Activated CD8-positive, alpha-beta T cell treated with anti-CD3 and anti-CD28 coated beads for 36 hours (primary cell): ENCODE data around the gene PRKD2. TPM values are rescaled to one million over a fixed set of nuclear protein-coding genes. Genes with fewer than 3 reads are reported as not detected.

Source experiments
- ATAC-seq: fragments of 200-7000 bp; cut with Tn5 transposase; one replicate; pipeline ENCODE4 v1.10.0; 2021; ENCODE audit warnings: mild to moderate bottlenecking, moderate library complexity
- CTCF ChIA-PET: fragments of 350-600 bp; sonication (Branson Sonifier 250); formaldehyde crosslinking; loops from one replicate; lab custom pipeline; 2021; ENCODE audit warnings: antibody characterized with exemption; lab: Charles Lee
- POLR2A ChIA-PET: fragments of 350-600 bp; sonication (Branson Sonifier 250); formaldehyde crosslinking; loops from one replicate; lab custom pipeline; 2021; ENCODE audit warnings: antibody characterized with exemption; lab: Charles Lee
- DNase-seq: peaks from one replicate; pipeline ENCODE4 v3.0.0-alpha.2; 2020
- H3K27ac Mint-ChIP-seq: one replicate; pipeline ENCODE4 v1.8.0; 2021; ENCODE audit warnings: mild to moderate bottlenecking, mixed read lengths
- H3K27me3 Mint-ChIP-seq: one replicate; pipeline ENCODE4 v1.8.0; 2021; ENCODE audit warnings: mixed read lengths
- H3K36me3 Mint-ChIP-seq: one replicate; pipeline ENCODE4 v1.8.0; 2021; ENCODE audit warnings: low read depth, mixed read lengths
- H3K4me1 Mint-ChIP-seq: one replicate; pipeline ENCODE4 v1.8.0; 2021; ENCODE audit warnings: low read depth, mixed read lengths
- H3K4me3 Mint-ChIP-seq: one replicate; pipeline ENCODE4 v1.8.0; 2021; ENCODE audit warnings: mild to moderate bottlenecking, moderate library complexity, mixed read lengths
- H3K9me3 Mint-ChIP-seq: one replicate; pipeline ENCODE4 v1.8.0; 2021; ENCODE audit warnings: mixed read lengths
- CTCF ChIP-seq: fragments of 200-600 bp; IDR thresholded peaks from one replicate; pipeline ENCODE4 v1.8.0; 2022; ENCODE audit warnings: antibody characterized with exemption, mild to moderate bottlenecking
- intact Hi-C: fragments of 100-400 bp; cut with micrococcal nuclease; formaldehyde crosslinking; loops from one replicate; pipeline ENCODE4 v1.10.0; 2022
- total RNA-seq, 2 experiments: library from RNA; stranded (reverse); gene quantifications; one replicate each; pipeline ENCODE4 v1.2.3, GENCODE V29; 2021

Gene PRKD2
- total RNA-seq, 2 experiments from 2014 or later: 81.1 to 86.0 TPM

- no peak overlapping the region for H3K4me3 Mint-ChIP-seq
- peaks cover 7% of the 10 kb centered on the region for H3K4me1 Mint-ChIP-seq
- peak overlapping the region; percentile 57 for H3K27ac Mint-ChIP-seq
- ATAC-seq (peak; percentile 98), DNase-seq (peak; percentile 94)
- CTCF ChIA-PET: interaction anchor here (0.6 to 6.4 kb wide), 40 partner anchors 9 to 193 kb away, joined by 3 to 95 read pairs (median 5); partner anchors contain the start of genes DACT3 and PRKD2
- POLR2A ChIA-PET: interaction anchor here (1.0 to 1.9 kb wide), 5 partner anchors 14 to 40 kb away, joined by 3 to 6 read pairs (median 4); no protein-coding TSS in a partner anchor
- no peaks in the 10 kb centered on the region for H3K9me3 Mint-ChIP-seq
- no peaks in the 10 kb centered on the region for H3K27me3 Mint-ChIP-seq
- intact Hi-C loops: loop anchor here (1.0 kb wide), 1 partner anchor 25 kb away; no protein-coding TSS in a partner anchor
- H3K36me3 Mint-ChIP-seq: peaks cover 39% of the 10 kb centered on the region
- TF ChIP-seq CTCF: peak; percentile 95
Measured at GRCh38 chr19:46704379-46705076, 12.4 kb downstream of the PRKD2 start.

DNA sequence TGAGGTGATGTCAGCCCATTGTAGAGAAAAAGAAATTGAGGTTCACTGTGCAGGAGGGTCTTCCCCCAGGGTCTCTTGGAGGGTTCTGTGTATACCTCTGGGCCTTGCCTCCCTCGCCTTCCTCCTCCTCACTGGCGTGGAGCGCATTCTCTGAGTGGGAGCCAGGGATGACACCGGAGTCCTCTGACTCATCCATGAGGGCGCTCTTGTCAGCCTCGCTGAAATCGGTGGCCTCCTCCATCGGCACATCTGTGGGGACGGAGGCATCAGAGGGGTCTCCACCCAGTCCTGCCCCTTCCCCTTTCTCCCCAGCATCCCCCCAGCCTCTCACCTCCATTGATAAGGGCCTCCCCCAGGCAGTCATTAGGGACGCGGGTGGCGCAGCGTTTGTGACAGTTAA lies 16.2 kb downstream of the PRKD2 start:
- no peaks in the 10 kb centered on the region for H3K27me3 Mint-ChIP-seq
- intact Hi-C loops: no loop called here
- ATAC-seq: no peak
- peaks cover 40% of the 10 kb centered on the region for H3K36me3 Mint-ChIP-seq
- H3K9me3 Mint-ChIP-seq: no peaks in the 10 kb centered on the region
- CTCF ChIA-PET: interaction anchor here (3.9 kb wide), 1 partner anchor 28 kb away, joined by 21 read pairs; no protein-coding TSS in a partner anchor
- DNase-seq: no peak
- no peak for TF ChIP-seq CTCF
- POLR2A ChIA-PET: interaction anchor here (1.0 kb wide), 1 partner anchor 14 kb away, joined by 3 read pairs; no protein-coding TSS in a partner anchor
- H3K4me1 Mint-ChIP-seq: peaks cover 7% of the 10 kb centered on the region
- no peak overlapping the region for H3K4me3 Mint-ChIP-seq
- H3K27ac Mint-ChIP-seq: no peak overlapping the region

- Mint-ChIP-seq H3K27ac (no peak overlapping the region), H3K36me3 (peaks cover 37% of the 10 kb centered on the region), H3K27me3 (no peaks in the 10 kb centered on the region), H3K9me3 (no peaks in the 10 kb centered on the region), H3K4me3 (no peak overlapping the region), H3K4me1 (no peaks in the 10 kb centered on the region)
- ChIA-PET CTCF (interaction anchor here (3.9 kb wide), 1 partner anchor 30 kb away, joined by 21 read pairs; no protein-coding TSS in a partner anchor), POLR2A (interaction anchor here (0.6 kb wide), 1 partner anchor 538 kb away, joined by 3 read pairs; no protein-coding TSS in a partner anchor)
- intact Hi-C loops: no loop called here
- ATAC-seq (no peak), DNase-seq (no peak)
- no peak for TF ChIP-seq CTCF
Measured at GRCh38 chr19:46698395-46699321, 18.3 kb downstream of the PRKD2 start.

DNA sequence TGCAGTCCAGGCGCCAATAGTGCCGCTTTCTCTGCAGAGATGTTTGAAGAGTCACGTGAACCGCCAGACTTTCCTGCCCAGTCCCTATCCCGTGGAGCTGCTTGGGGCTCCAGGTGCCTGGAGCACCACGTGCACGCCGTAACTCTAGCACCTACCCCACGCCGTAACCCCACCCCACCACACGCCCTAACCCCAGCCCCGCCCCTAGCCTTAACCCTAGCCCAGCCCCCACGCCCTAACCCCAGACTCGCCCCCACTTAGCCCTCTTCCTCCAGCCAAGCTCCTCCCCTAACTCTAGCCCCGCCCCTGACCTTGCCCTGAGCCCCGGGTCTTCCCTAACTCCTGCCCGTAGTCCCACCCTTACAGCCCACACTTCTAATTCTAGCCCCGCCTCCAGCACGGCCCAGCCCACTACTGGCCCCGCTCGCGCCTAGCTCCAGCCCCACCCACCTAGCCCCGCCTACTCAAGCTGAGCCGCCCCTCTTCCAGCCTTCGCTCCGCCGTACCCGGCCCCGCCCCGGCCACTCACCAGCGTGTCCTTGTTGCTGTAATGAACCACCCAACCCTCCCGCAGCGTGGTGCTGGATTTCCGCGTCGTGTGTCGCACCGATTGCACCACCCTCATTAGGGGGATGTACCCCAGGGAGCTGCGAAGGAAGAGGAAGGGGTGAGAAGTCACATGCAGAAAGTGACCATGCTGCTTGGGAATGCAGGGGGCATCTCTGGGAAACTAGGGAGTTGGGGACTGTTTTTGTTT lies 19.5 kb downstream of the PRKD2 start:
- ChIA-PET POLR2A (interaction anchor here (1.2 to 1.5 kb wide), 3 partner anchors 9 to 34 kb away, joined by 3 to 5 read pairs (median 3); no protein-coding TSS in a partner anchor), CTCF (interaction anchor here (0.8 to 3.7 kb wide), 4 partner anchors 8 to 143 kb away, joined by 3 to 14 read pairs (median 4); no protein-coding TSS in a partner anchor)
- H3K36me3 Mint-ChIP-seq: peaks cover 49% of the 10 kb centered on the region
- H3K4me1 Mint-ChIP-seq: no peaks in the 10 kb centered on the region
- intact Hi-C loops: no loop called here
- H3K4me3 Mint-ChIP-seq: no peak overlapping the region
- H3K27me3 Mint-ChIP-seq: no peaks in the 10 kb centered on the region
- no peaks in the 10 kb centered on the region for H3K9me3 Mint-ChIP-seq
- no peak overlapping the region for H3K27ac Mint-ChIP-seq
- peak; percentile 78 for ATAC-seq
- TF ChIP-seq CTCF: no peak
- peak; percentile 48 for DNase-seq
